ENCODE results near the gene AP1B1.

AP1B1 gene

DNA sequence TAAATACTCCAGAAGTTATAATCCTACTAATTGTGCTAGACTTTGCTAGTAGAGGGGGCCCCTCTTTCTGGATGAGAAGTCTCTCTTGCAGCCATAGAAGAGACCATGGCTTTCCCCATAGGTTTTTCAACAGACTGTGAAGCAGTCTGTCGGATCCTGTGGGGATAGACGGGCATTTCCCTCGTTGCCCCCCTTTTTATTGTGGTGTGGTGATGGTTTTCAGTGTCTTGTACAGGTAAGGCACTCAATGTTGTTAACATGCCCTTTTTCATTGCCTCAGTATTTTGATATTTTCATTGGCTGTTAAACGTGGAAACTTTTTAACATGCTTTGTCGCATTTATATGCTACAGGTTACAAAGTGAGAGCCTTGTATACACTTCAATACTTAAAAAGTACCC lies 98.3 kb downstream of the AP1B1 start:
- no peak for DNase-seq (ENCODE audit: extremely low read depth, low read depth)
- TF ChIP-seq, protein P1, sequence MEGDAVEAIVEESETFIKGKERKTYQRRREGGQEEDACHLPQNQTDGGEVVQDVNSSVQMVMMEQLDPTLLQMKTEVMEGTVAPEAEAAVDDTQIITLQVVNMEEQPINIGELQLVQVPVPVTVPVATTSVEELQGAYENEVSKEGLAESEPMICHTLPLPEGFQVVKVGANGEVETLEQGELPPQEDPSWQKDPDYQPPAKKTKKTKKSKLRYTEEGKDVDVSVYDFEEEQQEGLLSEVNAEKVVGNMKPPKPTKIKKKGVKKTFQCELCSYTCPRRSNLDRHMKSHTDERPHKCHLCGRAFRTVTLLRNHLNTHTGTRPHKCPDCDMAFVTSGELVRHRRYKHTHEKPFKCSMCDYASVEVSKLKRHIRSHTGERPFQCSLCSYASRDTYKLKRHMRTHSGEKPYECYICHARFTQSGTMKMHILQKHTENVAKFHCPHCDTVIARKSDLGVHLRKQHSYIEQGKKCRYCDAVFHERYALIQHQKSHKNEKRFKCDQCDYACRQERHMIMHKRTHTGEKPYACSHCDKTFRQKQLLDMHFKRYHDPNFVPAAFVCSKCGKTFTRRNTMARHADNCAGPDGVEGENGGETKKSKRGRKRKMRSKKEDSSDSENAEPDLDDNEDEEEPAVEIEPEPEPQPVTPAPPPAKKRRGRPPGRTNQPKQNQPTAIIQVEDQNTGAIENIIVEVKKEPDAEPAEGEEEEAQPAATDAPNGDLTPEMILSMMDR (IDR thresholded peaks at IDR 0.05; ENCODE audit: low read depth, low read length): no peak

DNA sequence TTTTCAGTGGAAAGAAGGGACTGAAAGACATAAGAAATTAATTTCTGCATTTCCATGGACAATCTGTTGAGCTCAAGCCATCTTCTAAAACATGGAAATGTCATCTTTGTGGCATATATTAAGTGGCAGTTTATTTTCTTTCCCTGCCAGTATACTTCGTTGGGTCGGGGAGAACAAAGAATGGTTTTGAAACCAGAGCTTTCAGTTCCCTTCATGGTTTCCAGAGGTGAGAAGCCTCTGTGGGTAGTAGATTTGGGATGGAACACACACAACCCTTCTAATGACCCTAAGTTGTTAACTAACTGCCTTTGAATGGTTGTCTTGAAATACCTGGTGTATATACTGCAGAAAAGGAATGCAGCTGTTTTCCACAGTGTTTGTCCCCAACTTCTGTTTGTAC lies 99.5 kb downstream of the AP1B1 start:
- no peak for DNase-seq (ENCODE audit: extremely low read depth, low read depth)
- TF ChIP-seq, protein P1 (IDR thresholded peaks at IDR 0.05; ENCODE audit: low read depth, low read length): no peak

DNA sequence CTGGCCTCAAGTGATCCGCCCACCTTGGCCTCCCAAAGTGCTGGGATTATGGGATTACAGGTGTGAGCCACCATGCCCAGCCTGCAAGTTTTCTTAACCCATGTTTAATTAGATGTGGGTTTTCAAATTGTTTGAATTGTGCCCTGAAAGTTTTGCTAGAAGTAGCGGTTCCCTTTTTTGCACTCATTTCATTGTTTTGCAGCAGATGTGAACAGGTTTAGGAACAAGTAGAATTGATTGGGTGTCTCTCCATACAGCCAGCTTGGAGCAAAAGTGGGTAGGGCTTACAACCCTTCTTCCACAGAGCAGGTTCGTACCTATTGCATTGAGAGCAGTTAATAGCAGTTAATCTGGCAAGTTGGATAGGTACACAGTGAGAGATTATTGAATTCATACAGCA lies 104.2 kb downstream of the AP1B1 start:
- no peak for DNase-seq (ENCODE audit: extremely low read depth, low read depth)

DNA sequence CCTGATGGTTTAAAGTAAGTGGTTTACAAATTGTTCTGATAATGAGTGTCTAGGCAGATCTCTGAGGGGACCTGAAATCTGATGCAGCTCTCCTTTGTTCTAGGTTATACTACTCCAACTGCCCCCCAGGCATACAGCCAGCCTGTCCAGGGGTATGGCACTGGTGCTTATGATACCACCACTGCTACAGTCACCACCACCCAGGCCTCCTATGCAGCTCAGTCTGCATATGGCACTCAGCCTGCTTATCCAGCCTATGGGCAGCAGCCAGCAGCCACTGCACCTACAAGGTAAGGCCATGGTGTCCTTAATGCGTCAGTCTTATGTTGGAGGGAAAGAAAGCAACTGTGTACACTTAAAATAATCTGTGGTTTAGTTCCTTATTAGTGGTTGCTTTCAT lies 110.4 kb downstream of the AP1B1 start:
- DNase-seq (ENCODE audit: extremely low read depth, low read depth): no peak
- TF ChIP-seq, protein P1 (IDR thresholded peaks at IDR 0.05; ENCODE audit: low read depth, low read length): no peak

More for the DNA sequence above, 104.2 kb downstream of the AP1B1 start:
- TF ChIP-seq, protein P1 (IDR thresholded peaks at IDR 0.05; ENCODE audit: low read depth, low read length): no peak
